DMS114 treated with DMSO at 0.1 percent for 48 hours (cell line): ENCODE data around the gene TNXB.
"Not testable (repeated sequence)": the region's sequence is repeated elsewhere in the genome, so short reads cannot be mapped to it uniquely, and the experiment has no call there.

Experiments used
- DNase-seq: peaks from one replicate; lab custom pipeline; 2025; ENCODE audit not compliant: unreplicated experiment; lab: John Stamatoyannopoulos, UW

The TNXB gene

GRCh38 chr6:32146287-32146686, 37.1 kb upstream of the TNXB start:
- no peak for DNase-seq

GRCh38 chr6:32144238-32144637, 35.1 kb upstream of the TNXB start:
- DNase-seq, result not testable (repeated sequence)

GRCh38 chr6:32140420-32141046, 31.4 kb upstream of the TNXB start:
- DNase-seq, result no peak

- DNase-seq, result no peak
Measured at GRCh38 chr6:32139590-32139989, 30.5 kb upstream of the TNXB start.

GRCh38 chr6:32137454-32137853, 28.3 kb upstream of the TNXB start:
- no peak for DNase-seq

- no peak for DNase-seq
Measured at GRCh38 chr6:32133786-32134185, 24.6 kb upstream of the TNXB start.

- DNase-seq, result no peak
Measured at GRCh38 chr6:32132110-32132509, 23.0 kb upstream of the TNXB start.

- DNase-seq, result no peak
Measured at GRCh38 chr6:32131439-32131948, 22.4 kb upstream of the TNXB start.

- no peak for DNase-seq
Measured at GRCh38 chr6:32129297-32130088, 20.4 kb upstream of the TNXB start.

GRCh38 chr6:32128751-32129296, 19.7 kb upstream of the TNXB start:
- no peak for DNase-seq

GRCh38 chr6:32127717-32128592, 18.8 kb upstream of the TNXB start, which contains the start of gene ATF6B:
ATF6B (minus strand) TSS chr6:32128246; CDS start chr6:32128207, 39 bp downstream.
- DNase-seq, result peak; percentile 100

GRCh38 chr6:32127409-32127716, 18.2 kb upstream of the TNXB start:
- DNase-seq, result no peak

GRCh38 chr6:32126880-32127279, 17.7 kb upstream of the TNXB start:
- no peak for DNase-seq

GRCh38 chr6:32123681-32124080, 14.5 kb upstream of the TNXB start:
- no peak for DNase-seq

GRCh38 chr6:32120573-32121059, 11.5 kb upstream of the TNXB start:
- no peak for DNase-seq

- peak; percentile 82 for DNase-seq
Measured at GRCh38 chr6:32118782-32119628, 9.9 kb upstream of the TNXB start.

GRCh38 chr6:32117461-32117860, 8.3 kb upstream of the TNXB start:
- no peak for DNase-seq

GRCh38 chr6:32116674-32117073, 7.5 kb upstream of the TNXB start:
- DNase-seq, result peak; percentile 34

GRCh38 chr6:32115623-32116022, 6.5 kb upstream of the TNXB start:
- DNase-seq, result no peak

- no peak for DNase-seq
Measured at GRCh38 chr6:32114796-32115195, 5.7 kb upstream of the TNXB start.
